Measurements from ENCODE around the gene POMGNT2.

- no peak for TF ChIP-seq BHLHE40 (IDR thresholded peaks at IDR 0.05; ENCODE audit: borderline replicate concordance)
- TF ChIP-seq ARNT (IDR thresholded peaks at IDR 0.05): no peak
- TF ChIP-seq FOXM1 (IDR thresholded peaks at IDR 0.05; ENCODE audit: borderline replicate concordance): no peak
- TF ChIP-seq ZNF384 (IDR thresholded peaks at IDR 0.05): no peak
- no peak for TF ChIP-seq FOXK2 (IDR thresholded peaks at IDR 0.05)
- TF ChIP-seq SP1 (IDR thresholded peaks at IDR 0.05): no peak
- TF ChIP-seq SUZ12 (IDR thresholded peaks at IDR 0.05): no peak
- TF ChIP-seq ELF4 (IDR thresholded peaks at IDR 0.05): no peak
These were observed 40.7 kb upstream of the POMGNT2 start for GRCh38 chr3:43146599-43146998.

Measured in HEK293T (cell line).